ENCODE results near the gene PCGF1. TPM values are rescaled to one million over a fixed set of nuclear protein-coding genes. Genes with fewer than 3 reads are reported as not detected.

PCGF1 gene
- total and polyA plus RNA-seq, 2 of the 13 experiments (the other 11 are each of a cell fraction or from before 2014, with no cell fraction given): 20.4 to 22.6 TPM

DNA sequence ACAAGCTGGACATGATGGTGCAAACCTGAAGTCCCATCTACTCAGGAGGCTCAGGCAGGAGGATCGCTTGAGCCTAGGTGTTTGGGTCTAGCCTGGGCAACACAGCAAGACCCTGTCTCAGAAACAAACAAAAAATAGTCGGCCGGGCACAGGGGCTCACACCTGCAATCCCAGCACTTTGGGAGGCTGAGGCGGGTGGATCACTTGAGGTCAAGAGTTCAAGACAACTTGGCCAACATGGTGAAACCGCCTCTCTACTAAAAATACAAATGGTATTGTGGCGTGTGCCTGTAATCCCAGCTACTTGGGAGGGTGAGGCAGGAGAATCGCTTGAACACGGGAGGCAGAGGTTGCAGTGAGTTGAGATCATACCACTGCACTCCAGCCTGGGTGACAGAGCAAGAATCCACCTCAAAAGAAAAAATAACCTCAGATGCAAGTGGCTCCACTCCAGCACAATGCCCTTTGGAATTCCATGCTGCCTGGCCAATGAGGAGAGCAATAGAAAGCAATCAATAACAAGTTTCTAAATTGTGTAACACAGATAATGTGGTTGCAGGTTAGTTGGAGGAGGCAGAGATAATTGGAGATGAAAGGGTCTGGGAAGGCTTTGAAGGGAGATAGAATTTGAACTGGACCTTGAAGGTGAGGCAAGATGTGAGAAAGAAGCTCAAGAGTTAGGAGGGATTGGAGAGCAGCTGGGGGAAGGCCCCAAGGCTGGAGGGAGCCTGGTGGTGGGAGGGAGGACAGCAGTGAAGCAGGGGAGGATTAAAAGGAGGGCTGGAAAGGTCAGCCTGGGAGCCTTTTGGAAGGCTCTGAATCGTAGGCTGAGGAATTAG is 18.6 kb downstream of the PCGF1 start (continued):
- TF ChIP-seq, protein P1, sequence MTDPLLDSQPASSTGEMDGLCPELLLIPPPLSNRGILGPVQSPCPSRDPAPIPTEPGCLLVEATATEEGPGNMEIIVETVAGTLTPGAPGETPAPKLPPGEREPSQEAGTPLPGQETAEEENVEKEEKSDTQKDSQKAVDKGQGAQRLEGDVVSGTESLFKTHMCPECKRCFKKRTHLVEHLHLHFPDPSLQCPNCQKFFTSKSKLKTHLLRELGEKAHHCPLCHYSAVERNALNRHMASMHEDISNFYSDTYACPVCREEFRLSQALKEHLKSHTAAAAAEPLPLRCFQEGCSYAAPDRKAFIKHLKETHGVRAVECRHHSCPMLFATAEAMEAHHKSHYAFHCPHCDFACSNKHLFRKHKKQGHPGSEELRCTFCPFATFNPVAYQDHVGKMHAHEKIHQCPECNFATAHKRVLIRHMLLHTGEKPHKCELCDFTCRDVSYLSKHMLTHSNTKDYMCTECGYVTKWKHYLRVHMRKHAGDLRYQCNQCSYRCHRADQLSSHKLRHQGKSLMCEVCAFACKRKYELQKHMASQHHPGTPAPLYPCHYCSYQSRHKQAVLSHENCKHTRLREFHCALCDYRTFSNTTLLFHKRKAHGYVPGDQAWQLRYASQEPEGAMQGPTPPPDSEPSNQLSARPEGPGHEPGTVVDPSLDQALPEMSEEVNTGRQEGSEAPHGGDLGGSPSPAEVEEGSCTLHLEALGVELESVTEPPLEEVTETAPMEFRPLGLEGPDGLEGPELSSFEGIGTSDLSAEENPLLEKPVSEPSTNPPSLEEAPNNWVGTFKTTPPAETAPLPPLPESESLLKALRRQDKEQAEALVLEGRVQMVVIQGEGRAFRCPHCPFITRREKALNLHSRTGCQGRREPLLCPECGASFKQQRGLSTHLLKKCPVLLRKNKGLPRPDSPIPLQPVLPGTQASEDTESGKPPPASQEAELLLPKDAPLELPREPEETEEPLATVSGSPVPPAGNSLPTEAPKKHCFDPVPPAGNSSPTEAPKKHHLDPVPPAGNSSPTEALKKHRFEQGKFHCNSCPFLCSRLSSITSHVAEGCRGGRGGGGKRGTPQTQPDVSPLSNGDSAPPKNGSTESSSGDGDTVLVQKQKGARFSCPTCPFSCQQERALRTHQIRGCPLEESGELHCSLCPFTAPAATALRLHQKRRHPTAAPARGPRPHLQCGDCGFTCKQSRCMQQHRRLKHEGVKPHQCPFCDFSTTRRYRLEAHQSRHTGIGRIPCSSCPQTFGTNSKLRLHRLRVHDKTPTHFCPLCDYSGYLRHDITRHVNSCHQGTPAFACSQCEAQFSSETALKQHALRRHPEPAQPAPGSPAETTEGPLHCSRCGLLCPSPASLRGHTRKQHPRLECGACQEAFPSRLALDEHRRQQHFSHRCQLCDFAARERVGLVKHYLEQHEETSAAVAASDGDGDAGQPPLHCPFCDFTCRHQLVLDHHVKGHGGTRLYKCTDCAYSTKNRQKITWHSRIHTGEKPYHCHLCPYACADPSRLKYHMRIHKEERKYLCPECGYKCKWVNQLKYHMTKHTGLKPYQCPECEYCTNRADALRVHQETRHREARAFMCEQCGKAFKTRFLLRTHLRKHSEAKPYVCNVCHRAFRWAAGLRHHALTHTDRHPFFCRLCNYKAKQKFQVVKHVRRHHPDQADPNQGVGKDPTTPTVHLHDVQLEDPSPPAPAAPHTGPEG (CRISPR knock-in tag; IDR thresholded peaks at IDR 0.05): 0 out of 2 replicates have a peak, but pooled peaks have one; percentile 19
- TF ChIP-seq NR1H2 (CRISPR knock-in tag; IDR thresholded peaks at IDR 0.05; ENCODE audit: borderline replicate concordance, low read depth) (no peak), FLYWCH1 (CRISPR knock-in tag; IDR thresholded peaks at IDR 0.05) (no peak), ZNF737 (CRISPR knock-in tag; IDR thresholded peaks at IDR 0.05; ENCODE audit: borderline replicate concordance) (no peak), ZNF326 (CRISPR knock-in tag; IDR thresholded peaks at IDR 0.05; ENCODE audit: borderline replicate concordance) (no peak), NCOR1 (IDR thresholded peaks at IDR 0.05; ENCODE audit: borderline replicate concordance, low read length) (peak; percentile 98), CREB3 (CRISPR knock-in tag; IDR thresholded peaks at IDR 0.05) (no peak), ZNF430 (CRISPR knock-in tag; IDR thresholded peaks at IDR 0.05) (no peak), SMAD3 (CRISPR knock-in tag; IDR thresholded peaks at IDR 0.05) (peak; percentile 72; the same call in 1 of the 2 replicates), SKI (IDR thresholded peaks at IDR 0.05; ENCODE audit: partially characterized antibody) (peak; percentile 72), POLR2AphosphoS5 (IDR thresholded peaks at IDR 0.05; ENCODE audit: low read depth, low read length) (peak; percentile 51), ZNF670 (CRISPR knock-in tag; IDR thresholded peaks at IDR 0.05; ENCODE audit: borderline replicate concordance) (no peak), TCF12 (IDR thresholded peaks at IDR 0.05) (no peak), TCF12 (CRISPR knock-in tag; IDR thresholded peaks at IDR 0.05) (peak; percentile 59; the same call in 1 of the 2 replicates), SNRNP70 (IDR thresholded peaks at IDR 0.05; ENCODE audit: low read depth, low read length) (no peak), ZMYM3 (CRISPR knock-in tag; IDR thresholded peaks at IDR 0.05) (peak; percentile 72), ATF7-NPFF (CRISPR knock-in tag; IDR thresholded peaks at IDR 0.05; ENCODE audit: low read depth) (no peak), ZNF788 (CRISPR knock-in tag; IDR thresholded peaks at IDR 0.05; ENCODE audit: borderline replicate concordance) (peak; percentile 16; the same call in 1 of the 2 replicates), MIER3 (CRISPR knock-in tag; IDR thresholded peaks at IDR 0.05; ENCODE audit: borderline replicate concordance) (peak; percentile 82; the same call in 1 of the 2 replicates), MATR3 (CRISPR knock-in tag; IDR thresholded peaks at IDR 0.05) (no peak), HNRNPK (IDR thresholded peaks at IDR 0.05; ENCODE audit: low read depth, low read length, poor library complexity, severe bottlenecking) (no peak), POGZ (CRISPR knock-in tag; IDR thresholded peaks at IDR 0.05) (0 out of 2 replicates have a peak, but pooled peaks have one; percentile 46)
